Natural killer cell (primary cell): ENCODE measurements around the gene MASP2. TPM values are rescaled to one million over a fixed set of nuclear protein-coding genes. Genes with fewer than 3 reads are reported as not detected.
"Not testable (repeated sequence)": the region's sequence is repeated elsewhere in the genome, so short reads cannot be mapped to it uniquely, and the experiment has no call there.

Experiments used
- ATAC-seq, 3 donors: fragments of 150-1000 bp in 2 of 3; fragments of 200-7000 bp in 1 of 3; cut with Tn5 transposase; 1 replicate in 1 of 3; 2 replicates in 2 of 3; pipeline ENCODE4 v1.10.0; 2021; ENCODE audit warnings: mild to moderate bottlenecking in 2 of 3, moderate library complexity in 2 of 3
- DNase-seq, 2 donors: peaks; one replicate each; pipeline versions ENCODE4 v3.0.0 to v3.0.0-alpha.2; 2013 to 2021; ENCODE audit warnings: mixed read lengths in 1 of 2
- H3K27ac ChIP-seq: one replicate; pipeline ENCODE4 v1.5.1; 2013; ENCODE audit warnings: mild to moderate bottlenecking, low read length
- H3K27me3 ChIP-seq: one replicate; pipeline ENCODE4 v1.6.1; 2013; ENCODE audit warnings: low read length; ENCODE audit not compliant: control insufficient read depth, insufficient read depth
- H3K36me3 ChIP-seq: one replicate; pipeline ENCODE4 v1.6.1; 2013; ENCODE audit warnings: low read length; ENCODE audit not compliant: control insufficient read depth, insufficient read depth
- H3K4me1 ChIP-seq: one replicate; pipeline ENCODE4 v1.6.1; 2013; ENCODE audit warnings: low read length; ENCODE audit not compliant: control insufficient read depth, insufficient read depth
- H3K4me3 ChIP-seq: one replicate; pipeline ENCODE4 v1.5.1; 2013; ENCODE audit warnings: low read length
- H3K9me3 ChIP-seq: one replicate; pipeline ENCODE4 v1.6.1; 2013; ENCODE audit warnings: low read length; ENCODE audit not compliant: control insufficient read depth, insufficient read depth
- H3K27ac Mint-ChIP-seq, 2 donors: one replicate each; pipeline ENCODE4 v1.8.0; 2022; ENCODE audit warnings: mild to moderate bottlenecking in 2 of 2, mixed read lengths in 2 of 2, moderate library complexity in 1 of 2
- H3K27me3 Mint-ChIP-seq, 2 donors: one replicate each; pipeline ENCODE4 v1.8.0; 2022; ENCODE audit warnings: low read depth in 2 of 2, mixed read lengths in 2 of 2
- H3K36me3 Mint-ChIP-seq: one replicate; pipeline ENCODE4 v1.8.0; 2022; ENCODE audit warnings: mixed read lengths
- H3K4me1 Mint-ChIP-seq, 2 donors: one replicate each; pipeline ENCODE4 v1.8.0; 2022; ENCODE audit warnings: mixed read lengths in 2 of 2
- H3K4me3 Mint-ChIP-seq: one replicate; pipeline ENCODE4 v1.8.0; 2022; ENCODE audit warnings: mild to moderate bottlenecking, moderate library complexity, mixed read lengths
- H3K9me3 Mint-ChIP-seq, 2 donors: one replicate each; pipeline ENCODE4 v1.8.0; 2022; ENCODE audit warnings: mixed read lengths in 2 of 2
- CTCF ChIP-seq: fragments of 200-600 bp; IDR thresholded peaks from one replicate; pipeline ENCODE4 v1.8.0; 2022; ENCODE audit warnings: antibody characterized with exemption
- WGBS: methylation state at CpG from one replicate; pipeline ENCODE4 v1.1.7; 2013; ENCODE audit warnings: missing lambda C conversion rate; ENCODE audit not compliant: insufficient coverage; 5-methylcytosine and 5-hydroxymethylcytosine counted together
- intact Hi-C: fragments of 100-400 bp; cut with micrococcal nuclease; formaldehyde crosslinking; loops from one replicate; pipeline ENCODE4 v1.14.2; 2022
- total RNA-seq, 4 donors: library from RNA; stranded (reverse); fragments of 120-200 nt in 1 of 4; gene quantifications; one replicate each; pipeline versions ENCODE4 v1.2.3 to v1.2.4, GENCODE V29; 2013 to 2022

Gene MASP2
- total RNA-seq, 3 donors from 2014 or later (not counting 1 experiment from before 2014, with no cell fraction given) = 0.16 to 0.20 TPM; not detected in 1

DNA sequence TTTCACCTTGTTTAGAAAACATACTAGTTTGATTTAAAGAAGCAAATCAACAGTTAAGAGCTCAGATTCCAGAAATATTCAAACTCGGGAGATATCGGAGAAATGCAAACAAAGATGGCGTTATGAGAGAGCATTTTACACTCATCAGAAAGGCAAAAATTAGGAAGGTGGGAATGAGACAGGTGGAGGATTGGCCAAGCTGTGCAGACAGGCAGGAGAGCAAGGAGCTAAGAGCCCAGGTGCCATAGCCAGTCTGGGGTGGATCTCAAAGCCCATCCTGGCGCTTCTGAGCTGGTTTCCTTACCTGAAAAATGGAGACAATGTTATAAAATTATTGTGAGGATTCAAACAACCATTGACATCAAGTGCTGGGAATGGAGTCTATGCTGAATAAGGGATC, 54.2 kb downstream of the MASP2 start:
- H3K4me3 Mint-ChIP-seq = no peak overlapping the region
- no peak for ATAC-seq
- 93% methylated on average over 4 of the region's 4 CpGs for WGBS

GRCh38 chr1:10992004-10992403, 55.0 kb downstream of the MASP2 start:
- H3K9me3 Mint-ChIP-seq, H3K36me3 ChIP-seq, DNase-seq, H3K27ac Mint-ChIP-seq, H3K27me3 Mint-ChIP-seq, H3K36me3 Mint-ChIP-seq, intact Hi-C loops, H3K4me1 Mint-ChIP-seq, H3K27ac ChIP-seq, H3K4me3 ChIP-seq, ATAC-seq, H3K4me3 Mint-ChIP-seq, H3K4me1 ChIP-seq, H3K9me3 ChIP-seq, H3K27me3 ChIP-seq: not testable (repeated sequence)
- WGBS = 78% methylated on average over 1 of the region's 2 CpGs

More for the DNA sequence above, 54.2 kb downstream of the MASP2 start:
- Histone ChIP-seq H3K4me3 (no peak overlapping the region), H3K4me1 (no peaks in the 10 kb centered on the region), H3K27ac (no peak overlapping the region), H3K9me3 (no peaks in the 10 kb centered on the region), H3K27me3 (no peaks in the 10 kb centered on the region), H3K36me3 (no peaks in the 10 kb centered on the region)
- intact Hi-C loops = no loop called here
- Mint-ChIP-seq H3K9me3 (no peaks in the 10 kb centered on the region), H3K27me3 (peaks cover 0 to 3% of the 10 kb centered on the region in 2 donors), H3K27ac (no peak overlapping the region), H3K36me3 (no peaks in the 10 kb centered on the region), H3K4me1 (no peaks in the 10 kb centered on the region)
- no peak for TF ChIP-seq CTCF
- DNase-seq = no peak

DNA sequence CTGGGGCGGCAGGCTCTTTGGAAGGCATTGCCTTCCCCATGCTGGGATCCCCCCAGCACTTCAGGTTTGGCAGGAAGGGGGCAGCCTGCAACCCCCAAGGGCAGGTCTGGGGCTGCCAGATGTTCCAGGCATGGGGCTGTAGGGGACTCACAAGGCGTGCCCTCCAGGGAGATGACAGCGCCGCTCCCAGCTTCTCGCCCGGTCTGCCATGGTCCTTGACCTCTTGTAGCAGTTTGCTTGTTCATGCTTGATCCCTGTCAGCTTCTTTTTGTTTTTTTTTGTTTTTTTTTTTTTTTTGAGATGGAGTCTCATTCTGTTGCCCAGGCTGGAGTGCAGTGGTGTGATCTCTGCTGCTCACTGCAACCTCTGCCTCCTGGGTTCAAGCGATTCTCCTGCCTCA, 56.2 kb downstream of the MASP2 start:
- H3K27me3 ChIP-seq = no peaks in the 10 kb centered on the region
- no peak overlapping the region for H3K4me3 ChIP-seq
- 96% methylated on average over 7 of the region's 7 CpGs for WGBS
- DNase-seq = no peak
- no peaks in the 10 kb centered on the region for H3K36me3 Mint-ChIP-seq
- H3K36me3 ChIP-seq = no peaks in the 10 kb centered on the region
- H3K4me3 Mint-ChIP-seq = no peak overlapping the region
- H3K9me3 Mint-ChIP-seq = no peaks in the 10 kb centered on the region
- intact Hi-C loops = no loop called here
- H3K4me1 Mint-ChIP-seq = no peaks in the 10 kb centered on the region
- no peak overlapping the region for H3K27ac ChIP-seq
- H3K9me3 ChIP-seq = no peaks in the 10 kb centered on the region
- no peak for TF ChIP-seq CTCF
- H3K4me1 ChIP-seq = no peaks in the 10 kb centered on the region
- peaks cover 0 to 5% of the 10 kb centered on the region in 2 donors for H3K27me3 Mint-ChIP-seq
- ATAC-seq = no peak
- H3K27ac Mint-ChIP-seq = no peak overlapping the region

DNA sequence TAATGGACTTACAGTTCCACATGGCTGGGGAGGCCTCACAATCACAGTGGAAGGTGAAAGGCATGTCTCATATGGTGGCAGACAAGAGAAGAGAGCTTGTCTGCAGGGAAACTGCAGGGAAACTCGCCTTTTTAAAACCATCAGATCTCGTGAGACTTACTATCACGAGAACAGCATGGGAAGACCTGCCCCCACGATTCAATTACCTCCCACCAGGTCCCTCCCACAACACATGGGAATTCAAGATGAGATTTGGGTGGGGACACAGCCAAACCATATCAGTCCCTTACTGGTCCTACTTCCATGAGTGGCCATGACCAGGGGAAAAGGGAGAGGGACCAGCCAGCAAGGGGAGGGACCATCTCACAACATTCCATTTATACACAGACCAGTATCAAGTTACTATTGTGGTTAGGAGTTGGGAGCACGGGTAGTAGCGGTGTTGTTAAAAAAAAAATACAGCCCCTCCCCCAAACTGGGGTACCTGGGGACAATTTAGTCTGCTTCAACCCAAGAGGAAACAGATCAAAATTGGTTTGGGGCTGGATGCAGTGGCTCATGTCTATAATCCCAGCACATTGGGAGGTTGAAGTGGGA, 57.0 kb downstream of the MASP2 start:
- H3K4me1 ChIP-seq, H3K9me3 Mint-ChIP-seq, DNase-seq, H3K4me3 ChIP-seq, H3K27ac Mint-ChIP-seq, intact Hi-C loops, H3K4me3 Mint-ChIP-seq, H3K27ac ChIP-seq, H3K27me3 Mint-ChIP-seq, ATAC-seq, H3K4me1 Mint-ChIP-seq, H3K27me3 ChIP-seq, H3K36me3 Mint-ChIP-seq, H3K36me3 ChIP-seq, H3K9me3 ChIP-seq: not testable (repeated sequence)
- 100% methylated on average over 3 of the region's 6 CpGs for WGBS
